Panc1 (cell line): Measurements from ENCODE around the gene PPP6R2. TPM values are rescaled to one million over a fixed set of nuclear protein-coding genes. Genes with fewer than 3 reads are reported as not detected.

Source experiments
- ATAC-seq: fragments of 200-7000 bp; cut with Tn5 transposase; 2 replicates; pipeline ENCODE4 v1.9.1; 2020; ENCODE audit warnings: mild to moderate bottlenecking, moderate library complexity
- BruUV-seq: library from RNA; stranded (reverse); fragments of 400-500 nt; replicated peaks from 2 replicates; lab custom pipeline; 2021; lab: Mats Ljungman, UMichigan
- CTCF ChIA-PET: fragments of 300-600 bp; sonication (Branson Sonifier 250); formaldehyde crosslinking; loops from one replicate; lab custom pipeline; 2022; ENCODE audit warnings: antibody characterized with exemption; lab: Charles Lee
- POLR2A ChIA-PET: fragments of 300-600 bp; sonication (Branson Sonifier 250); formaldehyde crosslinking; loops from one replicate; lab custom pipeline; 2022; ENCODE audit warnings: antibody characterized with exemption; lab: Charles Lee
- DNase-seq: peaks from one replicate; pipeline ENCODE4 v3.0.0-alpha.2; 2010; ENCODE audit warnings: low read depth, low spot score
- H3K27ac ChIP-seq: 2 replicates; pipeline ENCODE4 v1.5.1; 2011; ENCODE audit warnings: mild to moderate bottlenecking, low read length, inconsistent platforms
- H3K27me3 ChIP-seq: fragments of 200-500 bp; sonication (Bioruptor generic); 2 replicates; pipeline ENCODE4 v1.6.0; 2014; ENCODE audit warnings: low read length, inconsistent platforms; ENCODE audit not compliant: control insufficient read depth, insufficient read depth
- H3K36me3 ChIP-seq: fragments of 200-500 bp; sonication (Bioruptor generic); 2 replicates; pipeline ENCODE4 v1.5.1; 2014; ENCODE audit warnings: inconsistent platforms, mild to moderate bottlenecking, low read length, moderate library complexity; ENCODE audit not compliant: control insufficient read depth, insufficient read depth
- H3K4me1 ChIP-seq: 2 replicates; pipeline ENCODE4 v1.5.1; 2011; ENCODE audit warnings: inconsistent platforms, mild to moderate bottlenecking, low read length, moderate library complexity; ENCODE audit not compliant: control insufficient read depth, insufficient read depth
- H3K4me3 ChIP-seq, 2 experiments: 2 replicates each; pipeline ENCODE4 v1.5.1; 2011 to 2012; ENCODE audit warnings: low read depth in 2 of 2, low read length in 2 of 2, mild to moderate bottlenecking in 2 of 2, inconsistent platforms in 1 of 2, moderate library complexity in 1 of 2
- H3K9me3 ChIP-seq: fragments of 200-500 bp; sonication (Bioruptor generic); 2 replicates; pipeline ENCODE4 v1.5.1; 2014; ENCODE audit warnings: low read depth, mild to moderate bottlenecking, inconsistent platforms, low read length, moderate library complexity; ENCODE audit not compliant: control insufficient read depth, insufficient read depth
- CTCF ChIP-seq: fragments of 450-650 bp; IDR thresholded peaks from 2 replicates; pipeline ENCODE4 v1.5.1; 2017; ENCODE audit warnings: mild to moderate bottlenecking
- POLR2AphosphoS5 ChIP-seq: IDR thresholded peaks from 2 replicates; pipeline ENCODE4 v1.6.1; 2012; ENCODE audit warnings: mild to moderate bottlenecking, low read depth, low read length, moderate library complexity
- REST ChIP-seq, 2 experiments: IDR thresholded peaks; 2 replicates each; pipeline ENCODE4 v1.6.1; 2011 to 2012; ENCODE audit warnings: low read depth in 2 of 2, control low read depth in 1 of 2, low read length in 1 of 2, mild to moderate bottlenecking in 1 of 2, moderate library complexity in 1 of 2; ENCODE audit not compliant: insufficient read depth in 1 of 2
- SIN3A ChIP-seq: IDR thresholded peaks from 2 replicates; pipeline ENCODE4 v1.6.1; 2012; ENCODE audit warnings: low read depth, mild to moderate bottlenecking, low read length, moderate library complexity, borderline replicate concordance; ENCODE audit not compliant: insufficient read depth
- TCF7L2 ChIP-seq: IDR thresholded peaks from 2 replicates; pipeline ENCODE4 v1.6.1; 2011; ENCODE audit warnings: mild to moderate bottlenecking, low read depth, low read length, inconsistent platforms
- in situ Hi-C: cut with HindIII; loops from 2 replicates; pipeline ENCODE4 v1.10.0; 2016; ENCODE audit warnings: low sequenced_read_pairs, low pct_unique_long_range_greater_than_20kb
- intact Hi-C: fragments of 100-400 bp; cut with micrococcal nuclease; formaldehyde crosslinking; loops from one replicate; pipeline ENCODE4 v1.10.0; 2022; ENCODE audit not compliant: unreplicated experiment
- total RNA-seq: library from RNA; stranded (reverse); gene quantifications from one replicate; pipeline ENCODE4 v1.2.1, GENCODE V29; 2021; ENCODE audit not compliant: unreplicated experiment

The PPP6R2 gene
- total RNA-seq, 1 experiment from 2014 or later = 52.8 TPM

- no peak for TF ChIP-seq TCF7L2
- no peak for TF ChIP-seq SIN3A
- TF ChIP-seq CTCF = no peak
- TF ChIP-seq REST (IDR thresholded peaks at IDR 0.05; ENCODE audit: insufficient read depth in 1 of 2, low read depth in 2 of 2, low read length in 1 of 2) = no peak
- TF ChIP-seq POLR2AphosphoS5 = no peak
- Histone ChIP-seq H3K9me3 (no peaks in the 10 kb centered on the region), H3K27me3 (no peaks in the 10 kb centered on the region), H3K36me3 (no peaks in the 10 kb centered on the region), H3K4me1 (peaks cover 13% of the 10 kb centered on the region), H3K4me3 (no peak overlapping the region), H3K27ac (no peak overlapping the region)
- in situ Hi-C loops (no loop called here), intact Hi-C loops (no loop called here)
- POLR2A ChIA-PET = no interaction called here
- no TSS peak for BruUV-seq
- ATAC-seq (no peak), DNase-seq (no peak)
- CTCF ChIA-PET = no interaction called here
These were observed 141.1 kb downstream of the PPP6R2 start for GRCh38 chr22:50483977-50484853.

GRCh38 chr22:50485221-50486131 lies 142.3 kb downstream of the PPP6R2 start:
- TSS peak; percentile 87 for BruUV-seq
- Histone ChIP-seq H3K27me3 (no peaks in the 10 kb centered on the region), H3K4me3 (no peak overlapping the region), H3K4me1 (peaks cover 13% of the 10 kb centered on the region), H3K9me3 (no peaks in the 10 kb centered on the region), H3K36me3 (no peaks in the 10 kb centered on the region), H3K27ac (no peak overlapping the region)
- TF ChIP-seq TCF7L2 (peak; percentile 82), POLR2AphosphoS5 (peak; percentile 38; the same call in 1 of the 2 replicates), CTCF (no peak), REST (IDR thresholded peaks at IDR 0.05; ENCODE audit: insufficient read depth in 1 of 2, low read depth in 2 of 2, low read length in 1 of 2) (no peak), SIN3A (no peak)
- intact Hi-C loops = no loop called here
- ATAC-seq = 0 out of 2 replicates have a peak, but pooled peaks have one; percentile 36
- POLR2A ChIA-PET = no interaction called here
- in situ Hi-C loops = no loop called here
- CTCF ChIA-PET = no interaction called here
- no peak for DNase-seq
